Stimulated activated CD4-positive, alpha-beta T cell treated with anti-CD3 and anti-CD28 coated beads, Interleukin-1b, Interleukin-23, amount 100 ng/mL, for 24 hours (primary cell): ENCODE results near the gene KLK2.
A peak's percentile ranks its signal among the peaks of the same experiment; 100 is the strongest.
"Not testable (repeated sequence)": the region's sequence is repeated elsewhere in the genome, so short reads cannot be mapped to it uniquely, and the experiment has no call there.

Experiments
- DNase-seq, 4 experiments: peaks; one replicate each; pipeline ENCODE4 v3.0.0-alpha.2; 2020; ENCODE audit warnings: low read depth in 4 of 4, low spot score in 1 of 4

KLK2 gene

DNA sequence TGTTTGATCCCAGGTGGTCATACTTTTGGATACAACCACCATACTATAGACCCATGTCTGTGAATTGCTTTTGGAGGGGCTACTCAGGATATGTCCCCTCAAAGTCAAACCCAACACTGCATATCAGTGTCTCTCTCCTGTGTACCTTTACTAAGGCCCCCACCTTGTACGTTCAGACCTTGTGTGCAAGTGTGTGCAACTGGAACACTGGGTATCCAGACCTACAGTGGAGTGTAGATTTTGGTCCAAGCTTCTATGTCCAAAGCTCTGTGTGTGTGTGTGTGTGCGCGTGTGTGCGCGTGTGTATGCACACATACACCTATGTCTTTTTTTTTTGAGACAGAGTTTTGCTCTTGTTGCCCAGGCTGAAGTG, 18.0 kb downstream of the KLK2 start:
- no peak for DNase-seq

DNA sequence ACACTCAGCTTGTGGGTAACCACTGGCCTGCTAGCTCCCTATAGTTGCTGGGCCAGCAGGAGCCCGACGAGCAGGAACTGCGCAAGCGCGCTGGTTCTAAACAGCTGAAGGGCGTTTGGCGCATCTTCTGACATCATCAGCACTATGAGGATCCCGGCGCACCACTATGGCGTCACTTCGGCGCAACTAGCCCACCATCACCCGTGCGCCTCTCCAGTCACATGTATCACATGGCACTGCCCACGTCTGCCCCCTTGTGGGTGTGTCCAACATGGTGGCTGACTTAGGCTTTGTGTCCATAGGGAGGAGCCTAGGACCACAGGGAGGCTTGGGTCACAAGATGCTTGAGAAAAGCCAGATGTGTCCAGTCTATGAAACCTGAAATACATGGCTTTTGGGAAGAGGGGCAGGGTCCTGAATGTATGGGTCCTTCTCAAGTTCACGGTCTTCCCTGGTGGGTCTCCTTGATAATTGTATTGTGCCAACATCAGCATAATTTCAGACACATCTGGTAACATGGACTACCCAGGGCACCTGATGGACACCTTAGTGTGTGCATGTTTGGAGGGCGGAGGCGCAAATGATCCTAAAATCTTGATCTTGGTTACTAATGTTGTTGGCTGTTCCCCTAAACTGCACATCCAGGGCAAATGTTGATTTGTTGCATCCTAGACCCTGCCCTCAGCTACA, 20.0 kb downstream of the KLK2 start:
- DNase-seq: no peak

DNA sequence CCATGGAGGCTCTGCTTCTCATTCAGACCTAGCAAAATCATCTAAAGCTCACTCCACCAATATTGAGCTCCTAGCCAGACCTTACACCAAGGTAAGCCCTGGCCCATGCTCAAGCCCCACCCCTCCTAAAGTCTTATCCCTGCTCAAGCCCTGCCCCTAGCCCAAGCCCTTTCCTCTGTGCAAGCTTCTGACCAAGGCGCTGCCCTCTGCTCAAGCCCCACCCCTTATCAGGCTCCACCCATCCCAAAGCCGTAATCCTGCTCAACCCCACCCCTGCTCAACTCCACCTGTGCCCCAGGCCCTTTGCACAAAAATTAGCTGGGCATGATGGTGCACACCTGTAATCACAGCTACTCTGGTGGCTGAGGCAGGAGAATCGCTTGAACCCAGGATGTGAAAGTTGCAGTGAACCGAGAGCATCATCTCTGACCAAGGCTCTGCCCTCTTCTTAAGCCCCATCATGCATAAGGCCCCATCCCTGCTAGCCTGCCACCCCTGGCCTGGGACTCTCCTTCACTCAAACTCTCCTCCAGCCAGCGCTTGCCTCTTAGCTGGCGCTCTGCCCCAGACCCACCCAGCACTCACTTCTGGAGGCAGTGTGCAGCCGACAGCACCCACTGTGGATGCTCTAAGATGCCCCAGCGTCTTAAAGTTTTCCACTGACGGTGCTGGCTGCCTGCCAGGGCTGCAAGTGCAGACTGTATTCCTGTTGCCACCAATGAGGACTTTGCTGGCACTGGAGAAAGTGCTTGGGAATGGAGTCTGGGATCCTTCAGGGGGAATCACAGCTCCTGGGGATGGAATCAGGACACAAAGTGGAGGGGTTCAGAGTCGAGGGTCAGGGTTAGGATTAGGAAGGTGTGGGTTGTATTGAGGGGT, 21.5 kb downstream of the KLK2 start:
- no peak for DNase-seq

DNA sequence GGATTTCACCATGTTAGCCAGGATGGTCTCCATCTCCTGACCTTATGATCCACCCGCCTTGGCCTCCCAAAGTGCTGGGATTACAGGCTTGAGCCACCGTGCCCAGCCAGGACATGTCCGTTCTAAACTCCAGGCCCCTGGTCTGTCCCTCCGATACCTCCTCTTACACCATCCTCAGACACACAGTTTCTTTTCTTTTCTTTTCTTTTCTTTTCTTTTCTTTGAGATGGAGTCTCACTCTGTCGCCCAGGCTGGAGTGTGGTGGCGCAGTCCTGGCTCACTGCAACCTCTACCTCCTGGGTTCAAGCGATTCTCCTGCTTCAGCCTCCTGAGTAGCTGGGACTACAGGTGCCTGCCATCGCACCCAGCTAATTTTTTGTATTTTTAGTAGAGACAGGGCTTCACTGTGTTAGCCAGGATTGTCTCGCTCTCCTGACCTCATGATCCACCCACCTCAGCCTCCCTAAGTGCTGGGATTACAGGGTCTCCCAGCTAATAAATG, 22.9 kb downstream of the KLK2 start:
- DNase-seq: not testable (repeated sequence)

DNA sequence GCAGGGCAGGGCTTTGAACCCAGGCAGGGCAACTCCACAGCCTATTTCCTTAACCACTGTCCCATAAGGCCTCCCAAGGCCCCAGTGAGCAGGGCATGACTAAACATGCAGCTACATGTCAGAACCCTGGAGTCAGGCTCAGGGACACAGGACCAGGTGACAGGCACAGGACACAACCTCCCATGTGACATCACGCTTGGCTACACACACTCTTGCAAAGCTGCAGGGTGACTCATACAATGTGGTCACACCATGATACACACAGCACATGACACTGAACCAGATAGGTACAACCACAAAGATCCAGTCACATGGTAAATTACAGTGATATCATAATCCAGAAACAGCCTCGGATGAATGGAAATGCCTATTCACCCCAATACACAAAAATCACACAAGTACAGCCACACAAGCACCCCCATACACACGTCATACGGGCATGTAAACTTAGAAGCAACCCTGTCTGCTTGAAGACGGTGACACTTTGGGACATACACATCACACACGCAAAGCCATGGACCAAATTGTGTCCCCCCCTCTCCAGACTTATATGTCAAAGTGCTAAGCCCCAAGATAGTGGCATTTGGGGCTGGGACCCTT, 23.5 kb downstream of the KLK2 start:
- no peak for DNase-seq

DNA sequence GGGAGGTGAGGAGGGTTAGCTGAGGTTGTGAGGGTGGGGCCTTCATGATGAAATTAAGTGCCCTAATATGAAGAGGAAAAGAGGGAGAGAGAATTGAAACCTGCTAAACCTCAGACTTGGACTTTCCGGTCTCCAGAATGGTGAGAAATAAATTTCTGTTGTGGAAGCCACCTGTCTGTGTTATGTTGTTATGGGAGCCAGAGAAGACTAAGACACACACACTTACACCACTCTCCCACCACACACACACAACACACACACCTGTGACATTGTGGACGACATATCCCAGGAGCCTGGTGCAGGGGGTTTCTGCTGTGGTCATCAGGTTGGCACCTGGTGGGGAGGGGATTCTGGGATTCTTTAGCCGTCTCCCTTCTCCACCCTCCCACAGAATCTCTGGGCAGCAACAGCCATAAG, 24.0 kb downstream of the KLK2 start:
- DNase-seq: no peak

DNA sequence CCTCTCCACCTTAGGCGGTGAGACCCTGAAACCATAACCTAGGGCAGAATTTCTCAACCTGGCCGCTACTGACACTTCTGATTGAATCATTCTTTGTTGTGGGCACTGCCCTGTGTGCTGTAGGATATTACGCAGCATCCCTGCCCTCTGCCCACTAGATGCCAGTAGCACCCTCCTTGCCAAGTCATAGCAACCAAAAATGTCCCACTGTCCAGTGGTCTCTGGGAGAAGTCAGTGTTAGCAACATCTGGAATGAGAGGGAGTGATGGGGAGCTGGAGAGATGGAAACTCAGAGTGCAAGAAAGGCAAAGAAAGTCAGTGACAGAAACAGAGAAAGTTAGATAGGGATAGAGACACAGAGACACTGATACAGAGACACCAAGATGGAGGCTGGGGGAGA, 24.4 kb downstream of the KLK2 start:
- DNase-seq: no peak

DNA sequence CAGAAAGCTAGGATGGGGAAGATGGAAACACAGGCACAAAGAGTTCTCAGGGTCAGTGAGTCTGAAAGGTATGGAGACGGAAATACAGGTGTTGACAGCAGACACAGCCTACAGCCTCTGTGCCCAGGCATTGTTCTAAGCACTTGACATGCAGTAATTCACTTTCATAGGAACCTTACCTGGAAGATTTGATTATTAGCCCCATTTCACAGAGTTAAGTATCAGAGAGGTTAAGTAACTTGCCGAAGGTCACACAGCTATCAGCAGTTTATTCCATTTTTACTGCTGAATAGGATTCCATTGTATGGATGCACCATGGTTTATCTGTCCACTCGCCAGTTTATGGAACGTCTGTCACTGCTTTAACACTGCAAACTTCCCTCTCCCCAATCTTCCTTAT, 24.8 kb downstream of the KLK2 start:
- DNase-seq: no peak

DNA sequence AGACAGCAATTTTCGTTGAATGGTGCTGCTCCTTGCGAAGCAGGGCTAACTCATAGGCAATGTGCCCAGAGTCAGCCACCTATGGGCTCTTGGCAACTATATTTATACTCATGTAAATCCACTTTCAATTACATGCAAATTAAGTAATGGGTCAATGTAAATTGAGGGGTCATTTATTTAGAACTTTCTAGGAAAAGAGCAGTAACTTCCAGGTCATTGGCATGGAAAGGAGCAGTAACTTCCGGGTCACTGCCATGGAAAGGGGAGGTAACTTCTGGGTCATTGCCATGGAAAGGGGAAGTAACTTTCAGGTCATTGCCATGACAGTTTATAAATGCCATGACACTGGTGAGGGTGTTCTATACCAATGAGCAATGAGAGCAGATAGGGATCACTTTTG, 26.3 kb downstream of the KLK2 start:
- DNase-seq: no peak

DNA sequence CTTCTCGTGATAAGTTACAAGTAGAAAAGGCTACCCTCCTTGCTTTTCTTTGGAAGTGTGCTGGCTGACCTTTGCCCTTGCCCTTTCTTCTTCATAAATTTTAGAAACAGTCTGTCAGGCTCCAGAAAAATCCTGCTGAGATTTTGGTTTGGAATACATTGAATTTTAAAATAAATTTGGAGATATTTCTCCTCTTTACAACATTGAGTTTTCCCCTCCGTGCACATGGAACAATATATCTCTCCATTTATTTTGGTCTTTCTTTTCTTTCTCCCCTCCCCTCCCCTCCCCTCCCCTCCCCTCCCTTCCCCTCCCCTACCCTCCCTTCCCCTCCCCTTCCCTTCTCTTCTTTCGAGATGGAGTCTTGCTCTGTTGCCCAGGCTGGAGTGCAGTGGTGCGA, 29.4 kb downstream of the KLK2 start:
- no peak for DNase-seq

DNA sequence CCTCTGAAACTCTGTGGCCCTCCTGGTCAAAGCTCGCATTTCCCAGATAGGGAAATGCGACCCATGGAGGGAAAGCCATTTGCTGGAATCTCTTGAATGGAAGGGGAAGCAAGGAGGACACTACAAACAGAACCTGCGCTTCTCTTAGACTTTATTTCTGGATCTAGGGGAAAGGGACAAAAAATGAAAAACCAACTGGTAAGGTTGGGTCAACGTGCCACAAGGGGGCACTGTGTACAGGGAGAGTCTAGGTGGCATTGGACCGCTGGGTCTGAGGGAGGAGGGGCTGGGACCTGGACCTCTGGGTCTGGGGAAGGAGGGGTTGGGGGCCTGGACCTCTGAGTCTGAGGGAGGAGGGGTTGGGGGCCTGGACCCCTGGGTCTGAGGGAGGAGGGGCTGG, 33.0 kb downstream of the KLK2 start:
- DNase-seq: peak in 3 of 4 experiments; percentile 22 to 29 (median 25)

DNA sequence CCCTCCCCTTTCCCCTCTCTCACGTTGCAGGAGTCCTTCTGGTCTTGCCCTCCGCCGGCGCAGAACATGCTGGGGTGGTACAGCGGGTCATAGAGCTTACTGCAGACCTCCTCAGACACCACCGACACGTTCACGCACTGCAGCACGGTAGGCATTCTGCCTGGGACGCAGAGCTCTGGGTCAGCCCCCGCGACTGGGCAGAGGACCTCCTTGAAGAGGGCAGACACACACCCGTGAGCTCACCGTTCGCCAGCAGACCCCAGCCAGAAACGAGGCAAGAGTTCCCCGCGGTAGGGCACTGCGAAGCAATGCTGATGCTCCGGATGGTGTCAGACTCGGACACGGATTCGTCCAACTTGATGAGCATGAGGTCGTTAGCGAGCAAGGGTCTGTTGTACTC, 35.1 kb downstream of the KLK2 start:
- DNase-seq: no peak

DNA sequence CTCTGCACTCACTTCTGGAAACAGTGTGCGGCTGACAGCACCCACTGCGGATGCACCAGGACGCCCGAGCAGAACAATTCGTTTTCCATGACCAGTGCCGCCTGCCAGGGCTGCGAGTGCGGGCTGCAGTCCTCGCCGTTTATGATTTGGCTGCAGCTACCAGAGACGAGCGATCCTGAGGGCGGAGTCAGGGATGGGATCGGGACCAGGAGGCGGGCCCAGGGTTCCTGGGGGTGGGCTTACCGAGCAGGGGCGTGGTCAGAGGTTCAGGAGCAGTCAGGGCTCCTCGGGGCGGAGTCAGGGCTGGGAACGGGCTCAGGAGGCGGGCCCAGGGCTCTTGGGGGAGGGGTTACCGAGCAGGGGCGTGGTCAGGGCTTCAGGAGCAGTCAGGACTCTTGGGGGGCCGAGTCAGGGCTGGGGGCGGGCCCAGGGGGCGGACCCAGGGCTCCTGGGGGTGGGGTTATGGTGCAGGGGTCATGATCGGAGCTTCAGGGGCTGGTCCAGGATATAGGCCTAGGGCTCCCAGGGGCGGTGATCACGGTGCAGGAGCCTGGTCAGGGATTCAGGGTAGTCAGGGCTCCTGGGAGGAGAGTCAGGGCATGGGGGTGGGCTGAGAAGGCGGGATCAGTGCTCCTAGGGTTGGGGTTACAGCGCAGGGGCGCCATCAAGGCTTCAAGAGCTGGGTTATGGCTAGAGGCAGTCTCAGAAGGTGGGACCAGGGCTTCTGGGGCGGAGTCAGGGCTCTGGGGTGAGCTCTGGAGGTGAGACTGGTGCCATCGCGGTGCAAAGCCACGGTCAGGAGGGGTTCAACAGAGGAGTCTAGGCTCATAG, 36.2 kb downstream of the KLK2 start:
- peak in 1 of 4 experiments; percentile 37 for DNase-seq

DNA sequence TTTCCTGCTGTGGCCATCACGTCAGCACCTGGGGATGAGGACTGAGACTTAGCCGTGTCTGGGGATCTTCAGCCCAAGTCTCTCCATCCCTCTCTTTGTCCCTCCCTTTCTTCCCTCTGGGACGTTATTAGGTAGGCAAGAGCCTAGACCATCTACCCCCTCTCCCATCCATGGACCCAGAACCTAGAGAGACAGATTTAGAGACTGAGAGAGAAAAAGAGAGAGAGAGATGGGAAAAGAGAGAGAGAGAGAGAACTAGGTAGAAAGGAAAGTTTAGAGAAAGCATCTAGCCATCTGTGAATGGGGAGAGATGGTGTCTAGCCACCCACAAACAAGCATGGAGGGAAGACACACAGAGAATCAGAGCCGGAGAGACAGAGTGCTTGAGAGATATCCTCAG, 37.5 kb downstream of the KLK2 start:
- DNase-seq: no peak

DNA sequence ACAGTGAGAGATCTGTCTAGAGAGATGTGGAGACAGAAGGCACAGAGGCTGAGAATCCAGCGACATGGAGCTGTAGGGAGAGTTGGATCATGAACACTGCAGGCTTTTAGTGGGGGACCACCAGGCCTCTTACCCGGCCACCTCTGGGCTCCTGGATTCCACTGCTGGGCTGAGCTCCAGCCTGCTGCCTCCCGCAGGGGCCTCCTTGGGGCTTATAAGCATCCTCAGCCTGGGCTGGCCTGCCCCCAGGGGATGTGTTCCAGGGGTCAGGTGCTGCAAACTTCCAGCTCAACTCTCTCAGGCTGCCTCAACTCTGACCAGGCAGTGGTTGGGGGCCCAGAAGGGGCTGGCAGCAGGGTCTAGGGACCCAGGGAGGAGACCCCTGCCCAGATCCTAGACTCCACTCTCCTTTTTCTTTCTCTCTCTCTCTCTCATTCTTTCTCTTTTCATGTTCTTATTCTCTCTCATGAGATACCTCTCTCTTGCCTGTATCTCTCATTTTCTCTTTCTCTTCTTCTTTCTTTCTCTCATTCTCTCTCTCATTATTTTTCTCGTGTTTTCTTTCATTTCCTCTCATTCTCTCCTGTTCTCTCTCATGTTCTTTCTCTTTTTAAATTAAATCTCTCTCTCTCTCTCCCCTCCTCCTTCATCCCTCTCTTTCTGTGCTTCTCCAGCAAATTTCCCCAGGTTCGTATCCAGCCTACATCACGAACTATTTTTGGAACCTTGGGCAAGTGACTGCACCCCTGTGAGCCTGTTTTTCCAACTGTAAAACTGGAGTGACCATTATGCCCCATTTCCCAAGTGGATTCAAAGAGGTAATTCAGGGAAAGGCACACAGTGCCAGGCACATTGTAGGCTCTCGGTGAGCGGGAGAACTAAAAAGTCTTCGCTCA, 38.2 kb downstream of the KLK2 start, which contains the start of gene KLK4:
TSS of gene KLK4 (minus strand) at position 190 of the 896 bp plus-strand sequence. CDS start 657 bp downstream, outside the sequence.
- no peak for DNase-seq

DNA sequence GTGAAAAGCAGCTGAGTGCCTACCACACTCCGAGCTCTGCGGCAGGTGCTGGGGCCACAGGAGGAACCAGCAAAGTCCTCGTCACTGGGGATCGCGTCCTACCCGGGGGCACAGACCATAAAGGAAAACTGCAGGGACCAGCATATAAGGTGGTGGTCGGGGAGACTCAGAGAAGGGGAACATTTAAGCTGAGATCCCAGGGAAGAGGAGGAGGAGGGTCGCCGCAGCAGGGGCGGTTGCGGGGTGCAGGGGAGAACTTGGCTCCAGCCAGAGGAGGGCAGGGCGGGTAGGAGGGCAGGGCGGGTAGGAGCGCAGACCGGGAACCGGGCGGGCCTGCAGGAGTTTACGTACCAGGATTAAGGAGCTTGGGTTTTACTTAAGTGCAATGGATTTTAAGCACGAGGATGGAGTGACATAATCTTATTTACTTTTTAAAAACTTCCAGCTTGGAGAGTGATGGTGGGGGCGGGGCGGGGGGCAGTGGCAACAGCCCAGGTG, 38.9 kb downstream of the KLK2 start:
- DNase-seq: no peak

DNA sequence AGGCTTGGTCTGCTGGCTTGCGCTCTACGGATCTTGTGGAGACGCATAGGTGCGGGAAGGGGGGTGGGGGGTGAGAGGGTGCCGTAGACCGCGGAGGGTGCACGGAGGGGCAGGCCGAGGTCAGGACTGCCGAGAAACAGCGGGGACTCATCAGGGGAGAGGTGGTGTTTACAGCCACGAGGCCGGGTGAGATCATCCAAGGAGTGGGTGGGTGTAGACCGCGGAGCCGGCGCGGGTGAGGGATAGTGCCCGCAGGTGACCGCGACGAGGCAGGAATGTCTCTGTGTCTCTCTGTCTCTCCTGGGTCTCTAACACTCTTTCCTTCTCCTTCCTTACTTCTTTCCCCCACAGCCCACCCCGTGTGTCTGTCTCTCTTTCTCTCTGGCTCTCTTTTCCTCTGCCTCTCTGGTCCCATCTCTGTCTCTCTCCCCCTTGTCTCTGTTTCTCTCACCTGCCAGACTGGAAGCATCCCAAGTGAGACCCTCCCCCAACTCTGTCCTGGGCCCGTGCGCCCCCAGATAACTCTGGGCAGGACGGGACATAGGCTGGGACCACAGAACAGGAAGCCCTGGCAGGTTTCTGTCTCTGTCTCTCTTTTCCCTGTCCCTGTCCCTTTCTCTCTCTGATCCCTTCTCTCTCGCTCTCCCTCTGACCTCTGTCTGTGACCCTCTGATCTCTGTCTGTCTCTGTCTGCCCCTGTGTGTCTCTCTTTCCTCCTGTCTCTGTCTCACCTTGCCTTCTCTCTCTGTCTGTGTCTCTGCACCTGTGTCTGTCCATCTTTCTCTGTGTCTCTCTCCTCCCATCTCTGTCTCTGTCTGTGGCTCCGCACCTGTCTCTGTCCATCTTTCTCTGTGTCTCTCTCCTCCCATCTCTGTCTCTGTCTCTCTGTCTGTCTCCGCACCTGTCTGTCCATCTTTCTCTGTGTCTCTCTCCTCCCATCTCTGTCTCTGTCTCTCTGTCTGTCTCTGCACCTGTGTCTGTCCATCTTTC, 39.8 kb downstream of the KLK2 start:
- DNase-seq: peak in 1 of 4 experiments; percentile 14

DNA sequence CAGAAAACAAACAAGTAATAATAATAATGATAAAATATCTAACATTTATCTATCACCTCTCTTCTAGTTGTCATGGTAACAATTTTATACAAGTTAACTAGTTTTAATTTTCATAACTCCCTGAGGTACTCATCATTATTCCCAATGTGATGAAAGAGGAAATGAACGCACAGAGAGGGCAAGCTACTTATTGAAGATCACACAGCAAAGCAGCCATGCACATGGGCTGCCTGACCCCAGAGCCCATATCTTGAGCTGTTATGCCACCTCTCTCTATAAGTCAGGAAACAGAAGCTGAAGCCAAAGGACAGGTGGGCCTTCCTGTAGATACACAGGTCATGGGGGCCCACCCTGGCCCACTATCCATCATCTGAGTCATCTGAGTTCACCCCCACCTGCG, 42.8 kb downstream of the KLK2 start:
- no peak for DNase-seq
